CMK (cell line): ENCODE results near the gene TAF4B.
A peak's percentile ranks its signal among the peaks of the same experiment; 100 is the strongest.
"Not testable (repeated sequence)": the region's sequence is repeated elsewhere in the genome, so short reads cannot be mapped to it uniquely, and the experiment has no call there.

ENCODE experiments used
- DNase-seq: peaks from one replicate; pipeline ENCODE4 v3.0.0-alpha.2; 2010; ENCODE audit warnings: low read depth

TAF4B gene

GRCh38 chr18:26226229-26227050 lies at the start of gene TAF4B:
Gene TAF4B, plus strand, starts transcription at chr18:26226445. Its CDS starts 489 bp downstream, at chr18:26226934.
- DNase-seq = peak; percentile 84

- DNase-seq = no peak
Observed at GRCh38 chr18:26181343-26181826, 44.9 kb upstream of the TAF4B start.

GRCh38 chr18:26183395-26184112 lies 42.7 kb upstream of the TAF4B start:
- DNase-seq = no peak

GRCh38 chr18:26185267-26185666 lies 41.0 kb upstream of the TAF4B start:
- no peak for DNase-seq

- no peak for DNase-seq
Observed at GRCh38 chr18:26190506-26190905, 35.7 kb upstream of the TAF4B start.

- no peak for DNase-seq
Observed at GRCh38 chr18:26192233-26192632, 34.0 kb upstream of the TAF4B start.

GRCh38 chr18:26196605-26197004 lies 29.6 kb upstream of the TAF4B start:
- DNase-seq = no peak

GRCh38 chr18:26202001-26202400 lies 24.2 kb upstream of the TAF4B start:
- DNase-seq = not testable (repeated sequence)

- no peak for DNase-seq
Observed at GRCh38 chr18:26205318-26205717, 20.9 kb upstream of the TAF4B start.

GRCh38 chr18:26206488-26206887 lies 19.8 kb upstream of the TAF4B start:
- no peak for DNase-seq

GRCh38 chr18:26207937-26208336 lies 18.3 kb upstream of the TAF4B start:
- DNase-seq = no peak

- no peak for DNase-seq
Observed at GRCh38 chr18:26208977-26209376, 17.3 kb upstream of the TAF4B start.

- DNase-seq = no peak
Observed at GRCh38 chr18:26210147-26210546, 16.1 kb upstream of the TAF4B start.

GRCh38 chr18:26215247-26215970 lies 10.8 kb upstream of the TAF4B start:
- DNase-seq = no peak

- DNase-seq = no peak
Observed at GRCh38 chr18:26225022-26225693, 1.1 kb upstream of the TAF4B start.

GRCh38 chr18:26225915-26226228 lies 373 bp upstream of the TAF4B start:
- DNase-seq = no peak

GRCh38 chr18:26227051-26227670 lies 916 bp downstream of the TAF4B start:
- DNase-seq = no peak

- no peak for DNase-seq
Observed at GRCh38 chr18:26228562-26229260, 2.5 kb downstream of the TAF4B start.

- DNase-seq = no peak
Observed at GRCh38 chr18:26230497-26230896, 4.3 kb downstream of the TAF4B start.

GRCh38 chr18:26233208-26233607 lies 7.0 kb downstream of the TAF4B start:
- DNase-seq = no peak

- not testable (repeated sequence) for DNase-seq
Observed at GRCh38 chr18:26237363-26237762, 11.1 kb downstream of the TAF4B start.
